H1 (cell line): Measurements from ENCODE around the gene ZNF225. TPM values are rescaled to one million over a fixed set of nuclear protein-coding genes. Genes with fewer than 3 reads are reported as not detected.

Experiments
- BRCA1 ChIP-seq: IDR thresholded peaks from 2 replicates; pipeline ENCODE4 v1.6.1; 2012; ENCODE audit warnings: low read depth, low read length, improper control_type of control experiment
- CBX8 ChIP-seq: fragments of 300-800, 300-1000 bp; sonication (generic); IDR thresholded peaks from 2 replicates; pipeline ENCODE4 v1.7.1; 2016; ENCODE audit warnings: low read depth, low read length, borderline replicate concordance
- GABPA ChIP-seq: IDR thresholded peaks from 2 replicates; pipeline ENCODE4 v1.6.1; 2011; ENCODE audit warnings: mild to moderate bottlenecking, low read length, moderate library complexity, borderline replicate concordance; ENCODE audit not compliant: insufficient read depth
- MAFK ChIP-seq: IDR thresholded peaks from 2 replicates; pipeline ENCODE4 v1.6.1; 2012; ENCODE audit warnings: low read depth, mild to moderate bottlenecking, improper control_type of control experiment, low read length
- RFX5 ChIP-seq: IDR thresholded peaks from 2 replicates; pipeline ENCODE4 v1.6.1; 2011; ENCODE audit warnings: low read depth, low read length, improper control_type of control experiment, borderline replicate concordance
- TCF12 ChIP-seq: IDR thresholded peaks from 2 replicates; pipeline ENCODE4 v1.6.1; 2011; ENCODE audit warnings: low read depth, mild to moderate bottlenecking, low read length
- TEAD4 ChIP-seq: IDR thresholded peaks from 2 replicates; pipeline ENCODE4 v1.6.1; 2012; ENCODE audit warnings: low read depth, low read length, inconsistent platforms, mixed read lengths
- polyA plus RNA-seq, 7 experiments: library from polyadenylated mRNA; depleted of rRNA in 3 of 7; stranded (reverse) in 5 of 7; unstranded in 2 of 7; fragments of >200 nt in 5 of 7; fragments of 200-250 nt in 2 of 7; gene quantifications; 1 replicate in 5 of 7; 2 replicates in 1 of 7; 4 replicates in 1 of 7; pipeline versions ENCODE4 v1.2.1 to v1.2.3, GENCODE V29; 2011 to 2013; ENCODE audit warnings: missing spikeins in 2 of 7, mixed read lengths in 2 of 7
- total RNA-seq: library from RNA; stranded (reverse); fragmentation: NEBNext Ultra II Directional; extraction: Animal tissue kit (Norgen Biotek cat#: 25700); gene quantifications from 2 replicates; pipeline ENCODE4 v1.2.1, GENCODE V29; 2021
- TF ChIP-seq, protein P1 (sequence below): IDR thresholded peaks from 2 replicates; pipeline ENCODE4 v1.6.1; 2012; ENCODE audit warnings: inconsistent platforms
- TF ChIP-seq, protein P2 (sequence below): fragments of 300-600 bp; sonication (generic); IDR thresholded peaks from 2 replicates; pipeline ENCODE4 v1.7.1; 2012; ENCODE audit warnings: low read length, moderate library complexity, mild to moderate bottlenecking, inconsistent platforms; ENCODE audit not compliant: insufficient replicate concordance

The ZNF225 gene
- total and polyA plus RNA-seq, 2 of the 8 experiments (the other 6 are each of a cell fraction or from before 2014, with no cell fraction given): 0.98 to 5.0 TPM

DNA sequence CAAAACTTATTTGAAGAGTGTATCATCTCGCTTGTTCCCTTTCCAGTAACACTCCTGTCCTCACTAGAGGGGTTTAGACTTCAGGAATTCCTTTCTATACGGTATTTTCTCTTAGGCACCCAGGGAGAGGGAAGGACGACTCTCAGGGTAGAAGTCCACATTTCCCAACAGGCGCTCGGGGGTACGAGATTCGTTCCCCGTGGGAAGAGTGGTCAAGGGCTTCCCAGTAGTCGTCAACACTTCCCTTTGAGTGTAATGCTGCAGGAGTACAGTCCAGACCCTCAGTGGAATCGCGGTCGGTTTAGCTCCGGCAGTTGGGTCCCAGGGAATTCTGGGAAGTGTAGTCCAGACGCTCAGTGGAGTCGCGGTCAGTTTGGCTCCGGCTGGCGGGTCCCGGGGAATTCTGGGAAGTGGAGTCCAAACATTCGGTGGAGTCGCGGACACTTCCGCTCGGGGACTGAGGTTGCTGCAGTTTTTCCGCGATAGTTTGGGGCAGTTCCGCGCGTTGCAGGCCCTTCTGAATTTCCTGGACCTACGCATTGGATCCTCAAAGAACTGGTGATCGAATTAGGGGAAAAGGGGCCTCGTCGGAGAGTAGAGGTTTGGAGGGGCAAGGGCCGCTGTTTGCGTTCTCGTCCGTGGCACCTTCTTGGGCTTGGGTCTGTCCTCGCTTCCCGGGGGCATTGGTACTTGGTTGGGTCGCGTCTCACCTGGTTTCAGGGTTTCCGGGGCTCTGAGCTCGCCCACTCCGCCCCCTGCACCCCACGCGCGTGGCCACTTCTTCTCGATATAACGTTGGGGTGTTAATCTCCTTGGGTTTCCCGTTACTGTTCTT is 19.1 kb upstream of the ZNF225 start, which contains the start of gene ZNF224 (continued):
- no peak for TF ChIP-seq TCF12
- TF ChIP-seq, protein P1, sequence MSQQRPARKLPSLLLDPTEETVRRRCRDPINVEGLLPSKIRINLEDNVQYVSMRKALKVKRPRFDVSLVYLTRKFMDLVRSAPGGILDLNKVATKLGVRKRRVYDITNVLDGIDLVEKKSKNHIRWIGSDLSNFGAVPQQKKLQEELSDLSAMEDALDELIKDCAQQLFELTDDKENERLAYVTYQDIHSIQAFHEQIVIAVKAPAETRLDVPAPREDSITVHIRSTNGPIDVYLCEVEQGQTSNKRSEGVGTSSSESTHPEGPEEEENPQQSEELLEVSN: no peak
- TF ChIP-seq, protein P2, sequence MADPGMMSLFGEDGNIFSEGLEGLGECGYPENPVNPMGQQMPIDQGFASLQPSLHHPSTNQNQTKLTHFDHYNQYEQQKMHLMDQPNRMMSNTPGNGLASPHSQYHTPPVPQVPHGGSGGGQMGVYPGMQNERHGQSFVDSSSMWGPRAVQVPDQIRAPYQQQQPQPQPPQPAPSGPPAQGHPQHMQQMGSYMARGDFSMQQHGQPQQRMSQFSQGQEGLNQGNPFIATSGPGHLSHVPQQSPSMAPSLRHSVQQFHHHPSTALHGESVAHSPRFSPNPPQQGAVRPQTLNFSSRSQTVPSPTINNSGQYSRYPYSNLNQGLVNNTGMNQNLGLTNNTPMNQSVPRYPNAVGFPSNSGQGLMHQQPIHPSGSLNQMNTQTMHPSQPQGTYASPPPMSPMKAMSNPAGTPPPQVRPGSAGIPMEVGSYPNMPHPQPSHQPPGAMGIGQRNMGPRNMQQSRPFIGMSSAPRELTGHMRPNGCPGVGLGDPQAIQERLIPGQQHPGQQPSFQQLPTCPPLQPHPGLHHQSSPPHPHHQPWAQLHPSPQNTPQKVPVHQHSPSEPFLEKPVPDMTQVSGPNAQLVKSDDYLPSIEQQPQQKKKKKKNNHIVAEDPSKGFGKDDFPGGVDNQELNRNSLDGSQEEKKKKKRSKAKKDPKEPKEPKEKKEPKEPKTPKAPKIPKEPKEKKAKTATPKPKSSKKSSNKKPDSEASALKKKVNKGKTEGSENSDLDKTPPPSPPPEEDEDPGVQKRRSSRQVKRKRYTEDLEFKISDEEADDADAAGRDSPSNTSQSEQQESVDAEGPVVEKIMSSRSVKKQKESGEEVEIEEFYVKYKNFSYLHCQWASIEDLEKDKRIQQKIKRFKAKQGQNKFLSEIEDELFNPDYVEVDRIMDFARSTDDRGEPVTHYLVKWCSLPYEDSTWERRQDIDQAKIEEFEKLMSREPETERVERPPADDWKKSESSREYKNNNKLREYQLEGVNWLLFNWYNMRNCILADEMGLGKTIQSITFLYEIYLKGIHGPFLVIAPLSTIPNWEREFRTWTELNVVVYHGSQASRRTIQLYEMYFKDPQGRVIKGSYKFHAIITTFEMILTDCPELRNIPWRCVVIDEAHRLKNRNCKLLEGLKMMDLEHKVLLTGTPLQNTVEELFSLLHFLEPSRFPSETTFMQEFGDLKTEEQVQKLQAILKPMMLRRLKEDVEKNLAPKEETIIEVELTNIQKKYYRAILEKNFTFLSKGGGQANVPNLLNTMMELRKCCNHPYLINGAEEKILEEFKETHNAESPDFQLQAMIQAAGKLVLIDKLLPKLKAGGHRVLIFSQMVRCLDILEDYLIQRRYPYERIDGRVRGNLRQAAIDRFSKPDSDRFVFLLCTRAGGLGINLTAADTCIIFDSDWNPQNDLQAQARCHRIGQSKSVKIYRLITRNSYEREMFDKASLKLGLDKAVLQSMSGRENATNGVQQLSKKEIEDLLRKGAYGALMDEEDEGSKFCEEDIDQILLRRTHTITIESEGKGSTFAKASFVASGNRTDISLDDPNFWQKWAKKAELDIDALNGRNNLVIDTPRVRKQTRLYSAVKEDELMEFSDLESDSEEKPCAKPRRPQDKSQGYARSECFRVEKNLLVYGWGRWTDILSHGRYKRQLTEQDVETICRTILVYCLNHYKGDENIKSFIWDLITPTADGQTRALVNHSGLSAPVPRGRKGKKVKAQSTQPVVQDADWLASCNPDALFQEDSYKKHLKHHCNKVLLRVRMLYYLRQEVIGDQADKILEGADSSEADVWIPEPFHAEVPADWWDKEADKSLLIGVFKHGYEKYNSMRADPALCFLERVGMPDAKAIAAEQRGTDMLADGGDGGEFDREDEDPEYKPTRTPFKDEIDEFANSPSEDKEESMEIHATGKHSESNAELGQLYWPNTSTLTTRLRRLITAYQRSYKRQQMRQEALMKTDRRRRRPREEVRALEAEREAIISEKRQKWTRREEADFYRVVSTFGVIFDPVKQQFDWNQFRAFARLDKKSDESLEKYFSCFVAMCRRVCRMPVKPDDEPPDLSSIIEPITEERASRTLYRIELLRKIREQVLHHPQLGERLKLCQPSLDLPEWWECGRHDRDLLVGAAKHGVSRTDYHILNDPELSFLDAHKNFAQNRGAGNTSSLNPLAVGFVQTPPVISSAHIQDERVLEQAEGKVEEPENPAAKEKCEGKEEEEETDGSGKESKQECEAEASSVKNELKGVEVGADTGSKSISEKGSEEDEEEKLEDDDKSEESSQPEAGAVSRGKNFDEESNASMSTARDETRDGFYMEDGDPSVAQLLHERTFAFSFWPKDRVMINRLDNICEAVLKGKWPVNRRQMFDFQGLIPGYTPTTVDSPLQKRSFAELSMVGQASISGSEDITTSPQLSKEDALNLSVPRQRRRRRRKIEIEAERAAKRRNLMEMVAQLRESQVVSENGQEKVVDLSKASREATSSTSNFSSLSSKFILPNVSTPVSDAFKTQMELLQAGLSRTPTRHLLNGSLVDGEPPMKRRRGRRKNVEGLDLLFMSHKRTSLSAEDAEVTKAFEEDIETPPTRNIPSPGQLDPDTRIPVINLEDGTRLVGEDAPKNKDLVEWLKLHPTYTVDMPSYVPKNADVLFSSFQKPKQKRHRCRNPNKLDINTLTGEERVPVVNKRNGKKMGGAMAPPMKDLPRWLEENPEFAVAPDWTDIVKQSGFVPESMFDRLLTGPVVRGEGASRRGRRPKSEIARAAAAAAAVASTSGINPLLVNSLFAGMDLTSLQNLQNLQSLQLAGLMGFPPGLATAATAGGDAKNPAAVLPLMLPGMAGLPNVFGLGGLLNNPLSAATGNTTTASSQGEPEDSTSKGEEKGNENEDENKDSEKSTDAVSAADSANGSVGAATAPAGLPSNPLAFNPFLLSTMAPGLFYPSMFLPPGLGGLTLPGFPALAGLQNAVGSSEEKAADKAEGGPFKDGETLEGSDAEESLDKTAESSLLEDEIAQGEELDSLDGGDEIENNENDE: no peak
- TF ChIP-seq MAFK: no peak
- no peak for TF ChIP-seq BRCA1
- no peak for TF ChIP-seq CBX8
- no peak for TF ChIP-seq RFX5
- no peak for TF ChIP-seq GABPA
- TF ChIP-seq TEAD4: no peak
